ENCODE measurements around the gene RIMOC1.

DNA sequence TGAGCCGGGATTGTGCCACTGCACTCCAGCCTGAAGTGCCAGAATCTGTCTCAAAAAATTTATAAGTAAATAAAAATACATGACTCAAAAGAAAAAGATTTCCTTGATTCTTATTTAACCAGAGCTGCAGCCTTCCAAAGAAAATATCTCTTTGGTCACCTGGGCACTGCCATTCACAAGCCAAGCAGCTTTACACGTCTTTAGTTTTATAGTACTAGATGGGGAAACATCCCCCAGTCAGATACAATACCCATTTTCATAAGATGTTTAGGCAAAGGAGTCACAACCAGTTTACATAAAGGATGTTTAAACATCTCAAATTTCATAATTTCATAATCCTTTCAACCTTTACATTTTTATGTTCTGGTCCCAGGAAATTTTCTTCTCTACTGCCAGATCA lies 20.2 kb upstream of the RIMOC1 start:
- TF ChIP-seq TEAD4 (IDR thresholded peaks at IDR 0.05; ENCODE audit: low read depth, low read length): no peak
- TF ChIP-seq ZNF274 (IDR thresholded peaks at IDR 0.05; ENCODE audit: borderline replicate concordance, extremely low read depth, low read length): no peak

All from H1 (cell line).